ENCODE measurements around the gene CD22. TPM values are rescaled to one million over a fixed set of nuclear protein-coding genes. Genes with fewer than 3 reads are reported as not detected.

CD22 gene
- total and polyA plus RNA-seq, 7 donors: 0.11 to 3.2 (median 0.32) TPM

GRCh38 chr19:35380450-35381124, 51.6 kb downstream of the CD22 start:
- H3K9me3 ChIP-seq: no peaks in the 10 kb centered on the region
- no peaks in the 10 kb centered on the region for H3K4me1 ChIP-seq
- no peak for DNase-seq
- no peak for TF ChIP-seq CTCF (IDR thresholded peaks at IDR 0.05)
- no peaks in the 10 kb centered on the region for H3K36me3 ChIP-seq (ENCODE audit: insufficient read depth in 1 of 2, low read depth in 1 of 2)
- 51 to 58% (median 57%) methylated on average over 9 of the region's 9 CpGs for WGBS, 3 donors
- no peak for ATAC-seq
- intact Hi-C loops (cut with DNase I): no loop called here
- no peak overlapping the region for H3K4me3 ChIP-seq
- H3K27me3 ChIP-seq (ENCODE audit: insufficient read depth in 3 of 3, low read length in 2 of 3): peaks cover 0 to 2% (median 0%) of the 10 kb centered on the region in 3 donors
- H3K27ac ChIP-seq: no peak overlapping the region

DNA sequence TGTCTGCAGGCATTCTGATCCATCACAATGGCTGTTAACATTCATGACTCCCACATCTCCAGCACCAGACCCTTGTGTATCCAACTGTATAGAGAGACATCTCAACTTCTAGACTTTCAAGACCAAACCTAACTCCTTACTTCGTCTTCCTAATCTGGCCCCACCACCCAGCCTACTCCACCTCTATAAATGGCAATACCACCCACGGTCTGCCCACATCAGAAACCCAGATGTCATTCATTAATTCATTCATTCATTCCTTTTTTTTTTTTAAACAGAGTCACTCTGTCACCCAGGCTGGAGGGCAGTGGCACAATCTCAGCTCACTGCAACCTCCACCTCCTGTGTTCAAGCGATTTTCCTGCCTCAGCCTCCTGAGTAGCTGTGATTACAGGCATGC, 52.3 kb downstream of the CD22 start:
- H3K9me3 ChIP-seq: no peaks in the 10 kb centered on the region
- no peak for TF ChIP-seq CTCF (IDR thresholded peaks at IDR 0.05)
- intact Hi-C loops (cut with DNase I): no loop called here
- no peaks in the 10 kb centered on the region for H3K4me1 ChIP-seq
- no peak for ATAC-seq
- peaks cover 0 to 2% (median 0%) of the 10 kb centered on the region in 3 donors for H3K27me3 ChIP-seq (ENCODE audit: insufficient read depth in 3 of 3, low read length in 2 of 3)
- no peak for DNase-seq
- no peak overlapping the region for H3K4me3 ChIP-seq
- no peak overlapping the region for H3K27ac ChIP-seq
- H3K36me3 ChIP-seq (ENCODE audit: insufficient read depth in 1 of 2, low read depth in 1 of 2): no peaks in the 10 kb centered on the region
- 42 to 67% (median 56%) methylated on average over 3 of the region's 3 CpGs for WGBS, 3 donors

DNA sequence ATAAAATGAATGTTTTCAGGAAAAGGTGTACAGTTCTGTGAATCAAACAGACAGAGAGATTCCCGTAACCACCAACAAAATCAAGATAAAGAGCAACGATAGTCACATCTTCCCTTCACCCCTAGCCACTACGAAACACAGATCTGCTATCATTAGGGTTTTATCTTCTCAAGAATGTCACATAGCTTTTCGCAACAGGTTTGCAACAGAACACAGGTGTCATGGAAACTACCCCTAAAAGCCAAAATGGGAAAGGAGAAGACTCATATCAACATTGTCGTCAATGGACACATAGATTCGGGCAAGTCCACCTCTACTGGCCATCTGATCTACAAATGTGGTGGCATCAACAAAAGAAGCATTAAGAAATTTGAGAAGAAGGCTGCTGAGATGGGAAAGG, 52.9 kb downstream of the CD22 start:
- 88 to 89% (median 89%) methylated on average over 6 of the region's 6 CpGs for WGBS, 3 donors

GRCh38 chr19:35383536-35383935, 54.5 kb downstream of the CD22 start:
- no peak overlapping the region for H3K4me3 ChIP-seq
- H3K4me1 ChIP-seq: no peaks in the 10 kb centered on the region
- no peak for TF ChIP-seq CTCF (IDR thresholded peaks at IDR 0.05)
- H3K36me3 ChIP-seq (ENCODE audit: insufficient read depth in 1 of 2, low read depth in 1 of 2): no peaks in the 10 kb centered on the region
- DNase-seq (no peak), ATAC-seq (no peak)
- no peaks in the 10 kb centered on the region for H3K27me3 ChIP-seq (ENCODE audit: insufficient read depth in 3 of 3, low read length in 2 of 3)
- no peaks in the 10 kb centered on the region for H3K9me3 ChIP-seq
- H3K27ac ChIP-seq: no peak overlapping the region
- WGBS, 3 donors: 87 to 98% (median 89%) methylated on average over 2 of the region's 2 CpGs
- intact Hi-C loops (cut with DNase I): no loop called here

More for the DNA sequence above, 52.9 kb downstream of the CD22 start:
- no peak for ATAC-seq
- H3K36me3 ChIP-seq (ENCODE audit: insufficient read depth in 1 of 2, low read depth in 1 of 2): no peaks in the 10 kb centered on the region
- no peak overlapping the region for H3K27ac ChIP-seq
- no peaks in the 10 kb centered on the region for H3K9me3 ChIP-seq
- peaks cover 0 to under 1% (median 0%) of the 10 kb centered on the region in 3 donors for H3K27me3 ChIP-seq (ENCODE audit: insufficient read depth in 3 of 3, low read length in 2 of 3)
- TF ChIP-seq CTCF (IDR thresholded peaks at IDR 0.05): no peak
- DNase-seq: no peak
- intact Hi-C loops (cut with DNase I): no loop called here
- no peak overlapping the region for H3K4me3 ChIP-seq
- H3K4me1 ChIP-seq: no peaks in the 10 kb centered on the region

Measured in psoas muscle (tissue), 8 donors.